Dermis microvascular lymphatic vessel endothelial cell (primary cell): Measurements from ENCODE around the gene KCNA2. TPM values are rescaled to one million over a fixed set of nuclear protein-coding genes. Genes with fewer than 3 reads are reported as not detected.

ENCODE experiments used
- DNase-seq, 2 donors: peaks; one replicate each; pipeline versions ENCODE4 v3.0.0 to v3.0.0-alpha.2; 2010; ENCODE audit warnings: low read depth in 2 of 2
- total RNA-seq: library from RNA; depleted of rRNA; stranded (reverse); fragments of >200 nt; gene quantifications from 2 replicates; pipeline ENCODE4 v1.2.1, GENCODE V29; 2014

KCNA2 gene
- total RNA-seq, 1 donor from 2014 or later: not detected

DNA sequence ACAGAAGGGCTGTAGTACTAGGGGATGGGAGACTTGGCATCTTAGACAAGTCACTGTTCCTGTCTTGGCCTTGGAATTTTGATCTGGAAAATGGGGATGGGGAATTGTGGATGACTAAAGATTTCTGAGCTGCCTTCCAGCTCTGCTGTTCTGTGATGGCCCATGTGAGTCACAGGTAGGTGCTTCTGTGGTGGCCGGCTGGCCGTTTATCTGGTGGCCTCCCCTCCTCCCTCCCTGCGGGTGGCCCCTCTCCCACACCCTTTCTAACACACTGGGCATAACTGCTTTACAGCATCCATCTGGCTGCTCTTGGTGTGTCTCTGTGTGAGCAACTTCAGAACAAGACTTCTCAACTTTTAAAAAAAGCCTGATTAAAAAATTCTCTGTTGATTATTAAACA is 35.9 kb downstream of the KCNA2 start:
- no peak for DNase-seq

DNA sequence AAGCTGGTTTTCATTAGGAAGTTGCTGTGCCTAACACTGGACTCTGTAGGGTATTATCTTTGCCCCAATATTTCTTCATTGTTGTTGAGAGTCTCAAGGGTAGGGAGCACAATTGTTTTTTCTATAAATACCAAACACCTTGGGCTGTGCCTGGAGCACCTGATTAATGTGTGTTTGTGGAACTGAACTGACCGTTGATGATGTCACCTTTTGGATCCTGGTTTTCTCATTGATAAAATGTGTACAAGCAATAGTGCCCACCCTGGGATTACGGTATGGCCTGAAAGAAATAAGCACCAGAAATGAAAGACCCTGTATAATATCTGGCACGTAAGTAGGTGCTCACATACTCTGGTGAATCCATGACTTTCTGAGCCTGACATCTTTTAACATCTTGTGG is 39.3 kb downstream of the KCNA2 start:
- DNase-seq: no peak

DNA sequence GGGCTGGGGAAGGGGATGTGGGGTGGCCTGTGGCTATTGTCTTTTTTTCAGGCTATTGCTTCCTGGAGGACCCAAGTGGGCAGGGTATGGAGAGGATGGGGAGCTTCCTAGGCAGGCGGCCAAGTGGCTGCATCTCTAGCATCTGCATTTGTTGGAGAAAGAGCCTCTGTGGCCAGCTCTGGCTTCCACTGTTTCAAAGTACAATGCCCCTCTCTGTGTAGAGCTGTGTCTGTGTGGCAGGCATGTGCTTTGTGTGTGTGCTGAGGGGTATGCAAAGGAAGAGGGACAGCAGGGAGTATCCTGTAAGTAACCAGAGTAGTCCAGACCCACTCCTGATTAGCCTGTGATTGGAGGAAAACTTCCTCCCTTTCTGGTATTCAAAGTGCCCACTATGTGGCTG is 40.6 kb downstream of the KCNA2 start:
- DNase-seq: no peak

DNA sequence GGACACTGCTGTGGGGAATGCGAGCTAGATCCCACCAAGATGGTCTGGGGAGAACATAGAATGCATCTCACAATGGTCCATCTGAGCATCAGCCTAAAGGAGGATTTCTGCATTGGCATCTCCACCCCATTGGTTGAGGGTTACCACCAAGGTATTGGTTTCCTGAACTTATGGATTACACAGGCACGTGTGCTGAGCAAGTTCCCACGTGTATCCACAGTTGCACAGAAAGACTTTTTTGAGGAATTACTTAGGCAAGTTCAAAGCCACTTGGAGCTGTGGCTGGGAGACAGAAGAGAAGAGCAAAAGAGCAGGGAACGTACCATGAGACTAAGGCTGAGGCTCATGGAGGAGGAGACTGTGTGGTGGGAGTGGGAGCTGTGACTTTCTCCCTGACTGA is 43.1 kb downstream of the KCNA2 start:
- no peak for DNase-seq

DNA sequence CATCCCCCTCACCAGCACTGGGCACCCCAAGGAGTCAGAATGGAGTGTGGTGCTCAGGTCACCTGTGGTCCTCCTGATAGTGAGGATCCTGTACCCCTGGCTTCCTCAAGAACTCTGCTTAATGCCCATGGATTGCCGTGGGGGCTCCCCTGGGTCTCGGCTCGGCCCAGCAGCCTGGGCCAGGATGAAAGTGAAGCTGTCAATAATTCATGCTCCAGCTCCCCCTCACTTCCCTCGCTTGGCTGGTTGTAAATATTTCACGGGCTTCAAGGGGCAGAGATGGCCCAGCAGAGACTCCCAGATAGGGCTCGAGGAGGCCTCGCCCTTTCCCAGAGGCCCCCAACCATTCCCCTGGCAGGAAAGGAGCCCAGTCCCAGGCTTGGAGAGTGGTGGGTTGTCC is 44.6 kb downstream of the KCNA2 start:
- no peak for DNase-seq

DNA sequence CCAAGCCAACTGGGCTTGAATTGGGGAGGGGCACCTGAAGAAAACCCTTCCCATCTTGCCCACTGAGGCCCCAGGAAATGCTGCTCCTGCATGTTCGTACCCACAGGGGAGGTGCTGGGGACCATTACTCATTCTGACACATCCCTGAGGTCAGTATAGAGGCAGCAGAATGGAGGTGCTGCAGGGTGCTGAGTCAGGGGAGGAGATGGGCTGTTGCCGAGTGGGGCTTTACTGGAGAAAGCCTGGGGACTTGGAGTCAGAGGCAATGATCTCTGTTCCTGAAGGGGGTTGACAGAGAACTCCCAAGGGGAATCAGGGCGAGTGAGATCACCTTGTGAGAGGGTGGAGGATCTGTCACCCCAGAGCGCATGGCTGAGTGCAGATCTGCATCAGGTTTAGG is 47.0 kb downstream of the KCNA2 start:
- DNase-seq: no peak

DNA sequence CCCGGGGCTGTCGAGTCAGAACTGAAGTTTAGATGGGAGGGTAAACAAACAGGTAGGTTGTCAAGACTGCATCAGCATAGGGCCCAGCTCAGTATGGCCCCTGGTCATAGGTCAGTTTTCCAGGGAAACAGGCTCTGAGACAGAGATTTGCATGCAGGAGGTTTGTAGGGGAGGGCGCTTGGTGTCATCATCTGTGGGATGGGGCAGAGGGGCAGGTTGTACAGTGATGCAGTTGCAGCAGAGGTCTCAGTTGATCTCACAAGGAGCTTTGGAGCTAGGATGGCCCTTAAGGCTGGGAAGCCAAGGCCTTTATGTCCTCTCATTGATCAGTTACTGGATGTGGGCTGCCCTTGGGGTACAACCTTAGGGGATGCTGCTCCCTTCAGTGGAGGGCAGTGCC is 48.7 kb downstream of the KCNA2 start:
- DNase-seq: no peak

DNA sequence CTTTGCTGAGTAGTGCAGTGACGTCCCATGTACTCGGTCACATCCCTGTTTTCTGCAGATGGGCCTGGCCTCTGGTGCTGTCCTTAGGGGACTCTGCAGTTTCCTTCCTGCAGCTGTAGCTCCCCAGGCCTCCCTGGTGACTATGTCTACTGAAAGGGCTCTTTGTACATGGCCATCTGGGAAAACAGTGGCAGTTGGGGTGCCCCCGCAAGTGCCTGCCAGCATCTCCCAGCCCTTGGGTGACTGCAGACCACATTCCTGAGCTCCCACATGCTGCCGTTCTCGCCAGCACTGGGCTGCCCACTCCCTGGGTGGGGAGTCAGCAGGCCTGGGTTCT is 49.7 kb downstream of the KCNA2 start:
- DNase-seq: no peak

DNA sequence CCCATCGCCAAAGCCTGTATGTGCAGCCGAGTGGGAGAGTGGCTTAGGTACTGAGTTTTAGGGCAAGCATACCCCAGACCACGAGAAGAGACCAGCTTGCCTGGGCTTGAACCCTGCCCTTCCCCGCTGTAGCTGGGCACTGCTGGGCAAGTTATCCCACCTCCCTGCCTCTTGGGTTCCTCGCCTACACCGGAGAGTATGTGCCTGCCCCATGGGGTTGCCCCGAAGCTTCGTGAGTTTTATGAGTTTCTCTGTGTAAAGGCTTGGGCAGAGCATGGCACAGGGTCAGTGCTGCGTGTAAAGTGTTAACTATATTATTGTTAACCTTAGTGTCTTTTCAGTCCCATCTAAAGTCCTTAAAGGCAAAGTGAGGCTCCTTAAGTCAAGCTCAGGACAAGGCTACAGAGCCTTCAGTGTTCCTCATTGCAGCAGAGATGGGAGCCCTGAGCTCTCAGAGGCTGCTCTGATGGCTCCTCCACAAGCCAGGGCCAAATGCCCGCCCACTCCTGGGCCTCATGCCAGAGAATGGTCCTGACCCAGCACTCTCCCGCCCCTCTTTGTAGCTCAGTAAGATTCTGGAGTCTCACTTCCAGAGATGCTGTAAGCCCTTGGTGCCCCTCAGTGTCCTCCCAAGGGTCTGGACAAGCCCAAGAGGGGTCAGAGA is 50.2 kb downstream of the KCNA2 start:
- no peak for DNase-seq

DNA sequence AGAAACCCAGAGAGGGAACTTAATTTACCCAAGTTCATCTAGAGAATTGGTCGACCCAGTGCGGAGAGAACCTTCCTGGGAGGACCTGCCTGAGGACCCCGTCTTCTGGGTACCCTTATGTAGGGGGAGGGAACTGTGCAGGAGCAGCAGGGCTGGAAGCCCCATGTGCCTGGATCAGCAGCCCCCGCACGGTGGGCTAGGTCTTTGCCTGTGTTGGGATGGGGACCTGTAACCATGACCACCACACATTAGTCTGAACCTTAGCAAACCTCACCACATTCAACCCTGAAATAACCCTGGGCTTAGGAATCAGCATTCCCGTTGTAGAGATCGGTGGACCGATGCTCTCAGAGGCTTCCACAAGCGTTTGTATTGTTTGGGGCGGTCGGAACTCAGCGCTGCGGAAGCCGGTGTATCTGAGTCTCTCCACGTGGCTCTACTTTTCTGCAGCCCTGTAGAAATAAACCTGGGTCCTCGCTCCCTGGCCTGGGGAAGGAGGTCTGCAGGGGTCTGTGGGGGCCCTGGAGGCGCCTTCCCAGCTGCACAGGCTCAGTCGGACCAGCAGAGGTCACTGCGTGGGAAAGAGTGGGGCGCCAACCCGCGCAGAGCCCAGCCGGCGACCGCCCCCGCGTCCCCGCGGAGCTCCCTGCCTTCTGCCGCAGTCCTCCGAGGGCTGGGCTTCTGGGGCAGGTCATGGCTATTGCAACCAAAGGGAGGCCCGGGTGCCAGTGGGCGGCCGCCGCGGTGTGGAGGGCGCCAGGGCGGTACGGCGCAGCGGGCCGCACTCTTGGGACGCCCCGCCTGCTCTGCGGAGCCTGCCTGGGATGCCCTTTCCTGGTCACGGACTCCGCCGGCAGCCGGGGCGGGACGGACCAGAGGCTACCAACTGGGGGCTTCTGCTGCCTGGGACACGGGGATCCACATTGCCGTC is 51.0 kb downstream of the KCNA2 start:
- peak in 1 of 2 donors; percentile 43 for DNase-seq

DNA sequence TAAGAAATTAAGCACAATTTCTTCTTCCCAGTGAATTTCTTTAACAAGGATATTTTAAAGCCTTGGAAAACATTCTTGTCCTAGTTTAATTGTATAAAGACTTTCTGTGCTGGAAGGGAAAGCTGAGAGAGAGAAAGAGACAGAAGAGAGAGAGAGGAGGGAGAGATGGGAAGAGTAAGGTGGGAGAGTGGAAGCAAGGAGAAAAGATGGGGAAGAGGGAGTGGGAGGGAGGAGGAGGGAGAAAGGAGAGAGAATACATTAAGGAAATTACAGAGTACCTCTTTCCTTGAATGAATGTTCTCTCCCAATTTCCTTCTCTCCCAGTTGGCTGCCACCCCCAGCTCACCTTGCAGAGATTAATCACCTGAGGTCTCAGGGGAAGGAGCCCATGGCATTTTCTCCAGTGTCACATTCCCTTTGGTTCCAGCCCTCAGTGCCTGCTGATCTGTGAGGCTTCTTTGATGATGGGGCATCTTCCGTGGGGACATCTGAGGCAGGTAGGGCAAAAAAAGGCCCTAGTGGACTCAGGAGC is 54.8 kb downstream of the KCNA2 start:
- no peak for DNase-seq

DNA sequence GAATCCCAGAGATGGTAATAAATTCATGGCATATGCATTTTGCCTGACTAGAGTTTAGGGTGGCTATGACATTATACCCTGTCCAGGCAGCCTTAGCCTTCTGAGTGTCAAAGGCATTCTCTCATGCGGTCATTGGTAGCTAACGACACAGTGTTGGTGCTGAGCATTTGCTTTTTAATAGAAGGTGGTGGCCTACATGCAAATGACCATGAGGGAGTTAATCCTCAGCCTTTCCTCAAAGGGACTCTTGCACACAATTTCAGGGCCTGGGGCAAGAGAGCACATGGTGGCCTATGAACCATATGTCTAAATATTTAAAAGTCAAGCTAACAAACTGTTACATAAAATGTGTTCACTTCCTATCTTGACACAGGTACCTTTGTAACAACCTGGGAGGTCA is 56.3 kb downstream of the KCNA2 start:
- no peak for DNase-seq

DNA sequence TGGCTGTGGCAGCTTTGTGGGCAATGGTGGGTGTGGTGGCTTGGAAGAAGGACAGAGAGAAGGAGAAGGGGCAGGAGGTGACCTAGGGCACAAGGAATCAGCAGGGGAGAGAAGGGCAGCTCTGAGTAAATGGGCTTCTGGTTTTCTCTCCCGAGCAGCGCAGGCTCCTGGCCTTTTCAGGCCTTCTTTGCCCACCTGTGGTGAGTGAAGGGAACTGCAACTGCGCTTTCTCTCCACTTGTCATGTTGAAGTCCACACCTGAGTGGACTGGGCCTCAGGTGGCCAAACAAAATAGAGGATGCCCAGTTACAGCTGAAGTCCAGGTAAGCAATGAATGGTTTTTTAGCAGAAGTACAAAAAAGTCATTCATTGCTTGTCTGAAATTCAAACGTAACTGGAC is 57.8 kb downstream of the KCNA2 start:
- peak in 1 of 2 donors; percentile 25 for DNase-seq

DNA sequence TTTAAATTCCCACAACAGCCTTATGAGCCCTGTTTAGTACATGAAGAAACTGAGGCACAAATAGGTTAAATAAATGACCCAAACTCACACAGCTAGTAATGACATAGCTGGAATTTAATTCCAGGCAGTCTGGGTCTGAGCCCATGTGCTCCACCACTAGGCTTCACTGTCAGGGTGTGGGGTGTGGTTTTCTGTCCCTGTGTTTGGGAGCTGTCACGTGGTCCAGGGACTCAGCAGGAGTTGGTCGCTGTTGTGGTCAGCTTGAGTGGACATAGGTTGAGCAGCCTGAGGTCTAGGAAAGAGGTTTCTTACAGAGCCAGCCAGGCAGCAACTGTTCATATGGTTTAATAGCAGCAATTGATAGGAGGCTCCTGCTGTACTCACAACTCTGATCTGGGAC is 59.1 kb downstream of the KCNA2 start:
- DNase-seq: no peak

DNA sequence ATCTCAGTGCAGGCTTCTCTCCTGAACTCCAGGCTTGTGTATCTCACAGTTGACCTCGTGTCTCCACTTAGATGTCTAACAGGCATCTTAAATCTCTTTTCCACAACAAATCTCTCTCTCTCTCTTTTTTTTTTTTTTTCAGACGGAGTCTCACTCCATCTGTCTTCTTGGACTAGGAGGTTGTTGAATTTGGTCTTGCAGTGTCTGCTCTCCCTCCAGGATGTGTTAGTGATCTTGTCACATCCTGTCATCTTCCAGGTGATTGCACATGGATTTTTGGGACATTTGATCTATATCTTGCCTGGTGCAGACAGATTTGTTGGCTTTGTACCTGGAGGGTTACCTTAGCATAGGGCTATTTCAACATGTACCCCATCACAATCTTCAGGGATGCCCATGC is 60.7 kb downstream of the KCNA2 start:
- DNase-seq: no peak

DNA sequence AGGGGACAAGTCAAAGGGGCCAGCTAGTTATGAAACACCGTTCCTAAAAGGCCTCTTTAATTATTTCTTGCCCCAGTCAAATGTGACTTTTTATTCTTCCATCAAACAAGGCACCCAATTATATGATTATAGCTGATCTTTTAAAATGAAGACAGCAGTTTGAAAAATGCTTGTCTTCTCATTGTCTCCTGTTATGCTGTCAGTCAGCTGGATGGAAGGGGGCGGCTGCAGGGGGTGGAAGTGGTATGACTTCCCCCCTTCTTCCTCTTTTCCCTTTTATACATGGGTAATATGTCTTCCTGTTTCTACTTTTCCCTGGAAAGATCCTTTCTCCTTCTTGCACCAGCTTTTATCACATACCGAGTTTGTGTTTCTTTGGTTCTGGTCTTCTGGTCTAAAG is 61.4 kb downstream of the KCNA2 start:
- no peak for DNase-seq

Other genes with a start within 250 kb of the KCNA2 start
- 0.13 and 0.25 TPM in 2 replicates for gene SLC16A4, start 215.3 kb downstream of the KCNA2 start, total RNA-seq
- 69.8 and 71.4 TPM in 2 replicates for gene LAMTOR5, start 198.7 kb downstream of the KCNA2 start, total RNA-seq
- not detected in 2 replicates for gene PROK1, start 155.2 kb downstream of the KCNA2 start, total RNA-seq
- not detected in 2 replicates for gene KCNA10, start 87.2 kb downstream of the KCNA2 start, total RNA-seq
- not detected in 2 replicates for gene KCNA3, start 68.6 kb upstream of the KCNA2 start, total RNA-seq